Measurements from ENCODE around the gene GABARAPL1. TPM values are rescaled to one million over a fixed set of nuclear protein-coding genes. Genes with fewer than 3 reads are reported as not detected.

The GABARAPL1 gene
- total RNA-seq, 1 experiment from 2014 or later, result 54.8 TPM

GRCh38 chr12:10211101-10211939, 1.4 kb upstream of the GABARAPL1 start:
- peaks cover 11% of the 10 kb centered on the region for H3K4me1 Mint-ChIP-seq (ENCODE audit: low read depth, unreplicated experiment)
- BruUV-seq (replicated peaks), result no TSS peak
- H3K27me3 Mint-ChIP-seq (ENCODE audit: unreplicated experiment), result no peaks in the 10 kb centered on the region
- H3K4me3 Mint-ChIP-seq (ENCODE audit: low read depth, unreplicated experiment), result peak overlapping the region; percentile 84
- no peak for DNase-seq
- H3K36me3 Mint-ChIP-seq (ENCODE audit: insufficient read depth, unreplicated experiment), result peaks cover 39% of the 10 kb centered on the region
- intact Hi-C loops (cut with micrococcal nuclease; ENCODE audit: unreplicated experiment), result no loop called here
- H3K27ac Mint-ChIP-seq (ENCODE audit: unreplicated experiment), result peak overlapping the region; percentile 96
- CTCF ChIA-PET, result interaction anchor here (0.6 to 0.7 kb wide), 2 partner anchors 19 to 468 kb away, joined by 3 read pairs; no protein-coding TSS in a partner anchor
- no peaks in the 10 kb centered on the region for H3K9me3 Mint-ChIP-seq (ENCODE audit: low read depth, unreplicated experiment)
- no peak for TF ChIP-seq CTCF (IDR thresholded peaks at IDR 0.05; ENCODE audit: unreplicated experiment)

- H3K27ac Mint-ChIP-seq (ENCODE audit: unreplicated experiment), result peak overlapping the region; percentile 96
- peaks cover 11% of the 10 kb centered on the region for H3K4me1 Mint-ChIP-seq (ENCODE audit: low read depth, unreplicated experiment)
- BruUV-seq (replicated peaks), result no TSS peak
- H3K4me3 Mint-ChIP-seq (ENCODE audit: low read depth, unreplicated experiment), result peak overlapping the region; percentile 84
- CTCF ChIA-PET, result interaction anchor here (0.6 to 0.7 kb wide), 2 partner anchors 19 to 469 kb away, joined by 3 read pairs; no protein-coding TSS in a partner anchor
- DNase-seq, result peak; percentile 96
- H3K36me3 Mint-ChIP-seq (ENCODE audit: insufficient read depth, unreplicated experiment), result peaks cover 43% of the 10 kb centered on the region
- no peaks in the 10 kb centered on the region for H3K27me3 Mint-ChIP-seq (ENCODE audit: unreplicated experiment)
- H3K9me3 Mint-ChIP-seq (ENCODE audit: low read depth, unreplicated experiment), result no peaks in the 10 kb centered on the region
- intact Hi-C loops (cut with micrococcal nuclease; ENCODE audit: unreplicated experiment), result no loop called here
- TF ChIP-seq CTCF (IDR thresholded peaks at IDR 0.05; ENCODE audit: unreplicated experiment), result no peak
Measured at GRCh38 chr12:10211940-10212738, 538 bp upstream of the GABARAPL1 start.

GRCh38 chr12:10213168-10214135, 775 bp downstream of the GABARAPL1 start:
- peak; percentile 48 for DNase-seq
- H3K27me3 Mint-ChIP-seq (ENCODE audit: unreplicated experiment), result no peaks in the 10 kb centered on the region
- no peaks in the 10 kb centered on the region for H3K9me3 Mint-ChIP-seq (ENCODE audit: low read depth, unreplicated experiment)
- peak overlapping the region; percentile 96 for H3K27ac Mint-ChIP-seq (ENCODE audit: unreplicated experiment)
- H3K4me3 Mint-ChIP-seq (ENCODE audit: low read depth, unreplicated experiment), result peak overlapping the region; percentile 84
- CTCF ChIA-PET, result interaction anchor here (0.6 to 1.9 kb wide), 2 partner anchors 60 to 170 kb away, joined by 4 to 8 read pairs; no protein-coding TSS in a partner anchor
- peaks cover 11% of the 10 kb centered on the region for H3K4me1 Mint-ChIP-seq (ENCODE audit: low read depth, unreplicated experiment)
- BruUV-seq (replicated peaks), result TSS peak; percentile 55
- intact Hi-C loops (cut with micrococcal nuclease; ENCODE audit: unreplicated experiment), result no loop called here
- TF ChIP-seq CTCF (IDR thresholded peaks at IDR 0.05; ENCODE audit: unreplicated experiment), result no peak
- peaks cover 49% of the 10 kb centered on the region for H3K36me3 Mint-ChIP-seq (ENCODE audit: insufficient read depth, unreplicated experiment)

Data from Calu3 (cell line).